GM23248 (cell line): Measurements from ENCODE around the gene RADIL. TPM values are rescaled to one million over a fixed set of nuclear protein-coding genes. Genes with fewer than 3 reads are reported as not detected.

Experiments
- DNase-seq: peaks from one replicate; pipeline ENCODE4 v3.0.0-alpha.2; 2015
- H2AFZ ChIP-seq: fragments of 200-600 bp; sonication (generic); 2 replicates; pipeline ENCODE4 v1.6.1; 2016; ENCODE audit warnings: antibody characterized with exemption
- H3F3A ChIP-seq: fragments of 200-600 bp; sonication (generic); 2 replicates; pipeline ENCODE4 v1.6.1; 2016; ENCODE audit warnings: mild to moderate bottlenecking, antibody characterized with exemption, mixed run types; ENCODE audit not compliant: insufficient read depth
- H3K27ac ChIP-seq: fragments of 200-600 bp; sonication (generic); 2 replicates; pipeline ENCODE4 v1.5.1; 2016; ENCODE audit warnings: mild to moderate bottlenecking
- H3K27me3 ChIP-seq: fragments of 200-600 bp; sonication (generic); replicated peaks from 2 replicates; pipeline ENCODE4 v1.6.1; 2016; ENCODE audit warnings: mild to moderate bottlenecking; ENCODE audit not compliant: insufficient read depth
- H3K36me3 ChIP-seq: fragments of 200-600 bp; sonication (generic); 2 replicates; pipeline ENCODE4 v1.6.1; 2016; ENCODE audit warnings: low read depth, mild to moderate bottlenecking
- H3K4me1 ChIP-seq: fragments of 200-600 bp; sonication (generic); 2 replicates; pipeline ENCODE4 v1.6.1; 2016; ENCODE audit warnings: mild to moderate bottlenecking; ENCODE audit not compliant: insufficient read depth
- H3K4me2 ChIP-seq: fragments of 200-600 bp; sonication (generic); one replicate; pipeline ENCODE4 v1.6.1; 2016; ENCODE audit warnings: mild to moderate bottlenecking; ENCODE audit not compliant: unreplicated experiment
- H3K4me3 ChIP-seq: fragments of 200-600 bp; sonication (generic); 2 replicates; pipeline ENCODE4 v1.5.1; 2016; ENCODE audit warnings: mild to moderate bottlenecking
- H3K79me2 ChIP-seq: fragments of 200-600 bp; sonication (generic); 2 replicates; pipeline ENCODE4 v1.6.1; 2016; ENCODE audit warnings: mild to moderate bottlenecking; ENCODE audit not compliant: insufficient read depth
- H3K9ac ChIP-seq: fragments of 200-600 bp; sonication (generic); 2 replicates; pipeline ENCODE4 v1.6.1; 2016; ENCODE audit warnings: mild to moderate bottlenecking
- H3K9me2 ChIP-seq: fragments of 200-600 bp; sonication (generic); 2 replicates; pipeline ENCODE4 v1.6.1; 2016; ENCODE audit warnings: mixed run types, mild to moderate bottlenecking, moderate library complexity; ENCODE audit not compliant: insufficient read depth
- H3K9me3 ChIP-seq: fragments of 200-600 bp; sonication (generic); one replicate; pipeline ENCODE4 v1.6.1; 2017; ENCODE audit warnings: low read depth
- H4K20me1 ChIP-seq: fragments of 200-600 bp; sonication (generic); 2 replicates; pipeline ENCODE4 v1.6.0; 2016; ENCODE audit not compliant: insufficient read depth
- EZH2 ChIP-seq: fragments of 200-600 bp; sonication (generic); IDR thresholded peaks from 2 replicates; pipeline ENCODE4 v1.6.1; 2018; ENCODE audit warnings: antibody characterized with exemption, mild to moderate bottlenecking; ENCODE audit not compliant: insufficient read depth, poor library complexity, severe bottlenecking
- EZH2phosphoT487 ChIP-seq: fragments of 200-600 bp; sonication (generic); IDR thresholded peaks from 2 replicates; pipeline ENCODE4 v1.6.1; 2018; ENCODE audit warnings: antibody characterized with exemption, moderate library complexity, mild to moderate bottlenecking, low read depth; ENCODE audit not compliant: insufficient read depth
- WGBS, 2 experiments: methylation state at CpG; one replicate each; pipeline ENCODE4 v1.1.6; 2015 to 2017; ENCODE audit warnings: low lambda C conversion rate in 2 of 2, low coverage in 1 of 2; ENCODE audit errors: missing lambda C conversion rate in 2 of 2; 5-methylcytosine and 5-hydroxymethylcytosine counted together
- in situ Hi-C: fragments of 300-500 bp; cut with MboI; formaldehyde crosslinking; loops from 2 replicates; pipeline ENCODE4 v1.15.0; 2020
- polyA plus RNA-seq: library from polyadenylated mRNA; unstranded; fragments of >200 nt; fragmentation: Nextera tagmentation; extraction: Ambion mirVana; gene quantifications from 2 replicates; pipeline ENCODE4 v1.2.1, GENCODE V29; 2016
- total RNA-seq: library from RNA; depleted of rRNA; stranded (reverse); fragments of >200 nt; shearing (Covaris generic); gene quantifications from 2 replicates; pipeline ENCODE4 v1.2.3, GENCODE V29; 2014

RADIL gene
- total and polyA plus RNA-seq, 2 experiments from 2014 or later: 0.55 to 4.3 TPM

DNA sequence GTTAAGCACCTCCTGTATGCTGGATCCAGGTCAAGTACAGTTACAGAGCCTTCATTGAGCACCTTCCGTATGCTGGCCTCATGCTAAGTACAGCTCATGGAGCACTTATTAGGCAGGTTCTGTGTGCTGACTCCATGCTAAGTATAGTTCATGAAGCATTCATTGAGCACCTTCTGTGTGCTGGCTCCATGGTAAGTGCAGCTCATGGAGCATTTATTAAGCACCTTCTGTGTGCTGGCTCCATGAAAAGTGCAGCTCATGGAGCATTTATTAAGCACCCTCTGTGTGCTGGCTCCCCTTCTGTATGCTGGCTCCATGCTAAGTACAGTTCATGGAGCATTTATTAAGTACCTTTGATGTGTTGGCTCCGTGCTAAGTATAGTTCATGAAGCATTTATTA, 44.9 kb upstream of the RADIL start:
- in situ Hi-C loops: no loop called here
- TF ChIP-seq EZH2phosphoT487: no peak
- TF ChIP-seq EZH2: no peak
- H3K36me3 ChIP-seq: no peaks in the 10 kb centered on the region
- no peak overlapping the region for H3K4me3 ChIP-seq
- H3K9me3 ChIP-seq: no peaks in the 10 kb centered on the region
- no peaks in the 10 kb centered on the region for H3K79me2 ChIP-seq
- DNase-seq: no peak
- H3F3A ChIP-seq: no peaks in the 10 kb centered on the region
- no peak overlapping the region for H3K27ac ChIP-seq
- no peak overlapping the region for H2AFZ ChIP-seq
- H3K9me2 ChIP-seq: no peaks in the 10 kb centered on the region
- no peaks in the 10 kb centered on the region for H3K27me3 ChIP-seq
- WGBS, 2 experiments: 60 to 63% methylated on average over 2 of the region's 2 CpGs
- H3K4me2 ChIP-seq: no peak overlapping the region
- no peak overlapping the region for H3K9ac ChIP-seq
- no peaks in the 10 kb centered on the region for H4K20me1 ChIP-seq
- no peaks in the 10 kb centered on the region for H3K4me1 ChIP-seq

DNA sequence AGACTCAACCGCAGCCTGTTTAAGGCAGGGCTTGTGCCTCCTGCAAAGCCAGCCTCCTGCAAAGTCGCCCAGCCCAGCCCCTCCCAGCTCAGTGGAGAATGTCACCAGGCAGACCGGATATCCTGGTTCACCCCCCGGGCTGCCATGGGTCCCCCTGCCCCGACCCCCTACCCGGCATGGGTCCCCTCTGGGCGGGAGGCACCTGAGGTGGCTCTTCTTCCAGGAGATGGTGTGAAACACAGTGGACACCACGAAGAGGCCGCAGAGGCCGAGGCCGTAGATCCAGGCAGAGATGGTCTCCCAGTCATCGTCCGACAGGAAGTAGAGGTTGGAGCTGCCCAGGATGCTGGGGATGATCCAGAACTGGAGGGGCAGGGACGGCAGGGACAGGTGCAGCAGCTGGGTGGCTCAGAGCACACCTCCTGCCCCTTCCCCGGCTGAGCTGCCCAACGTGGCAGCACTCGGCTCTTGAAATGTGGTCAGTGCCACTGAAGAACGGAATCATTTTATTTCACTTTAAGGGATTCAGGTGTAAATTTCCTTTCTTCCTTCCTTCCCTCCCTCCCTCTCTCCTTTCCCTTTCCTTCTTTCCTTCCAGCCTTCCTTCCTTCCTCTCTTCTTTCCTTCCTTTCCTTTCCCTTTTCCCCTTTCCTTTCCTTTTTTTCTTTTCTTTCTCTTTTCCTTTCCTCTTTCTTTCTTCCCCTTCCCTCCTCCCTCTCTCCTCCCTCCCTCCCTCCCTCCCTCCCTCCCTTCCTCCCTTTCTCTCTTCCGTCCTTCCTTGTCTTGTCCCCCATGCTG, 36.7 kb upstream of the RADIL start:
- no peaks in the 10 kb centered on the region for H3K79me2 ChIP-seq
- H3K27me3 ChIP-seq: no peaks in the 10 kb centered on the region
- H3K4me3 ChIP-seq: no peak overlapping the region
- no peaks in the 10 kb centered on the region for H3K9me3 ChIP-seq
- H3K27ac ChIP-seq: no peak overlapping the region
- H3K9me2 ChIP-seq: no peaks in the 10 kb centered on the region
- TF ChIP-seq EZH2phosphoT487: no peak
- no peak for TF ChIP-seq EZH2
- no peak overlapping the region for H3K9ac ChIP-seq
- no peaks in the 10 kb centered on the region for H4K20me1 ChIP-seq
- H3K4me1 ChIP-seq: no peaks in the 10 kb centered on the region
- no peak overlapping the region for H2AFZ ChIP-seq
- H3K36me3 ChIP-seq: no peaks in the 10 kb centered on the region
- in situ Hi-C loops: no loop called here
- no peak for DNase-seq
- H3K4me2 ChIP-seq: no peak overlapping the region
- no peaks in the 10 kb centered on the region for H3F3A ChIP-seq
- 55 to 58% methylated on average over 16 to 19 of the region's 19 CpGs for WGBS, 2 experiments

- no peaks in the 10 kb centered on the region for H3F3A ChIP-seq
- no peaks in the 10 kb centered on the region for H3K9me2 ChIP-seq
- no peaks in the 10 kb centered on the region for H4K20me1 ChIP-seq
- TF ChIP-seq EZH2phosphoT487: no peak
- TF ChIP-seq EZH2: no peak
- no peak overlapping the region for H3K4me3 ChIP-seq
- no peaks in the 10 kb centered on the region for H3K36me3 ChIP-seq
- 35 to 37% methylated on average over 7 to 8 of the region's 8 CpGs for WGBS, 2 experiments
- no peak overlapping the region for H3K4me2 ChIP-seq
- DNase-seq: no peak
- H3K27me3 ChIP-seq: no peaks in the 10 kb centered on the region
- H3K9me3 ChIP-seq: no peaks in the 10 kb centered on the region
- no peak overlapping the region for H3K9ac ChIP-seq
- no peaks in the 10 kb centered on the region for H3K4me1 ChIP-seq
- in situ Hi-C loops: no loop called here
- no peaks in the 10 kb centered on the region for H3K79me2 ChIP-seq
- no peak overlapping the region for H2AFZ ChIP-seq
- H3K27ac ChIP-seq: no peak overlapping the region
These were observed 32.6 kb upstream of the RADIL start for GRCh38 chr7:4916113-4916512.

DNA sequence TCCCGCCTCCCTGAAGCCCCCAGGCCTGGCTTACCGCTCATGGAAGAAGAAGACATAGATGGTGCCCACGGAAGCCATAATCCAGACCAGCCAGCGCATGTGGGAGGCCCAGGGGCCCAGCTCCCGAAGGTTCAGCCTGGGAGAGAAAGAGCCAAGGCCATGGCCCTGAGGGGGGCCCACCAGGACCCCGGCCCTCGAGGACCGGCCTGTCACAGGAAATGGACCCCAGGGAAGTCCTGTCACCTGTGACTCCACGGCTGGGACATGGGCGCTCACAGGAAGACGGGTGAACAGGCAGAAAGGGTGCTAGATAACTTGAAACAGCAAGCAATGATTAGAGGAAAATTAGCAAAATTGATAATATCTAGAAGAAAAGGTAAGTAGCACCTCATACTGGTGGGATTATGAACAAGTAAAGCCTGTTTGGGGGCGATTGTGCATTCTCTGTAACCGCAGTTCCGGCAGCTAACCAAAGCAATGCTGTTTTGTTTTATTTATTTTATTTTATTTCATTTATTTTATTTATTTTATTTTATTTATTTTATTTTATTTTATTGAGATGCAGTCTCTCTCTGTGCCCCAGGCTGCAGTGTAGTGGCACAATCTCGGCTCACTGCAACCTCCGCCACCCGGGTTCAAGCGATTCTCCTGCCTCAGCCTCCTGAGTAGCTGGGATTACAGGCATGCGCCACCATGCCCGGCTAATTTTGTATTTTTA, 27.8 kb upstream of the RADIL start:
- Histone ChIP-seq H3K4me3 (no peak overlapping the region), H3K4me1 (no peaks in the 10 kb centered on the region), H3K27ac (no peak overlapping the region), H3K27me3 (no peaks in the 10 kb centered on the region), H3F3A (no peaks in the 10 kb centered on the region), H3K9me2 (no peaks in the 10 kb centered on the region), H3K9me3 (no peaks in the 10 kb centered on the region), H2AFZ (no peak overlapping the region), H3K79me2 (no peaks in the 10 kb centered on the region), H3K36me3 (no peaks in the 10 kb centered on the region), H3K9ac (no peak overlapping the region), H4K20me1 (no peaks in the 10 kb centered on the region), H3K4me2 (no peak overlapping the region)
- TF ChIP-seq EZH2phosphoT487: no peak
- TF ChIP-seq EZH2: no peak
- WGBS, 2 experiments: 69 to 70% methylated on average over 20 of the region's 20 CpGs
- in situ Hi-C loops: no loop called here
- no peak for DNase-seq
